Neural crest cell (in vitro differentiated cells): ENCODE results near the gene PITHD1. TPM values are rescaled to one million over a fixed set of nuclear protein-coding genes. Genes with fewer than 3 reads are reported as not detected.
"Not testable (repeated sequence)": the region's sequence is repeated elsewhere in the genome, so short reads cannot be mapped to it uniquely, and the experiment has no call there.

ENCODE experiments used
- DNase-seq: peaks from one replicate; pipeline ENCODE4 v3.0.0; 2021; ENCODE audit warnings: low read depth, mixed read lengths, low spot score
- H3K27ac Mint-ChIP-seq: one replicate; pipeline ENCODE4 v1.8.0; 2021; ENCODE audit warnings: mild to moderate bottlenecking, mixed read lengths; ENCODE audit not compliant: unreplicated experiment
- H3K27me3 Mint-ChIP-seq: 2 replicates; pipeline ENCODE4 v1.8.0; 2021; ENCODE audit warnings: low read depth, mild to moderate bottlenecking, mixed read lengths
- H3K36me3 Mint-ChIP-seq: 2 replicates; pipeline ENCODE4 v1.8.0; 2021; ENCODE audit warnings: low read depth, mild to moderate bottlenecking, mixed read lengths
- H3K4me1 Mint-ChIP-seq: 2 replicates; pipeline ENCODE4 v1.8.0; 2021; ENCODE audit warnings: mixed read lengths
- H3K4me3 Mint-ChIP-seq: one replicate; pipeline ENCODE4 v1.8.0; 2021; ENCODE audit warnings: mild to moderate bottlenecking, mixed read lengths
- H3K9me3 Mint-ChIP-seq: 2 replicates; pipeline ENCODE4 v1.8.0; 2021; ENCODE audit warnings: mixed read lengths
- total RNA-seq: library from RNA; stranded (reverse); gene quantifications from 2 replicates; pipeline ENCODE4 v1.2.1, GENCODE V29; 2021
- TF ChIP-seq, protein P1 (sequence below): fragments of 200-600 bp; sonication (generic); conservative IDR thresholded peaks from 2 replicates; pipeline ENCODE4 v1.5.0; 2021; ENCODE audit warnings: antibody characterized with exemption, mild to moderate bottlenecking

The PITHD1 gene
- total RNA-seq, 1 donor from 2014 or later = 57.5 TPM

DNA sequence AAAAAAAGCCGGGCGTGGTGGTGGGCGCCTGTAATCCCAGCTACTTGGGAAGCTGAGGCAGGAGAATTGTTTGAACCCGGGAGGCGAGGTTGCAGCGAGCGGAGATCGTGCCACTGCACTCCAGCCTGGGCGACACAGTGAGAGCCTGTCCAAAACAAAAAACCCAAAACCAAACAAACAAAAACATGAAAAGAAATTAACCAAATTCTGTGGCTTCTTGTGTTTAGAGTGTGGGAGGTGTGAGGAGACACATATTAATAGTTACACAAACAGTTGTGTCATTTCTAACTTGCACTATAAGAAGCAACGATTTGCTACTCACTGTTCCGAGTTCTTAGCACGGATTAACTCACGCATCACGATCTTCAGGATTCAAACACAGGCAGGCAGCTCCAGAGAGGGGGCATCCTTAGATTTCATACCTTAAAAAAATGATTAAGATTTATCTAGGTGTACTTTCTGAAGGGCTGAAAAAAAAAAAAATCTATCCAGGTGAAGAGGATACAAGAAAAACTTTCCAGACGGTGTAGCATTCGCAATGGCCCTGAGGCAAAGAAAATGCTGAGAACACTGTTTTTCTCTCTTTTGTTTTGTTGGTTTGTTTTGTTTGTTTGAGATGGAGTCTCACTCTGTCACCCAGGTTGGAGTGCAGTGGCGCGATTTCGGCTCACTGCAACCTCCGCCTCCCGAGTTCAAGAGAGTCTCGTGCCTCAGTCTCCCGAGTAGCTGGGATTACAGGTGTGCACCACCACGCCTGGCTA lies 47.7 kb downstream of the PITHD1 start:
- Mint-ChIP-seq H3K9me3 (no peaks in the 10 kb centered on the region), H3K36me3 (no peaks in the 10 kb centered on the region), H3K4me1 (peaks cover 24% of the 10 kb centered on the region), H3K27me3 (peaks cover 5% of the 10 kb centered on the region), H3K27ac (no peak overlapping the region), H3K4me3 (peak overlapping the region; percentile 98)
- TF ChIP-seq, protein P1, sequence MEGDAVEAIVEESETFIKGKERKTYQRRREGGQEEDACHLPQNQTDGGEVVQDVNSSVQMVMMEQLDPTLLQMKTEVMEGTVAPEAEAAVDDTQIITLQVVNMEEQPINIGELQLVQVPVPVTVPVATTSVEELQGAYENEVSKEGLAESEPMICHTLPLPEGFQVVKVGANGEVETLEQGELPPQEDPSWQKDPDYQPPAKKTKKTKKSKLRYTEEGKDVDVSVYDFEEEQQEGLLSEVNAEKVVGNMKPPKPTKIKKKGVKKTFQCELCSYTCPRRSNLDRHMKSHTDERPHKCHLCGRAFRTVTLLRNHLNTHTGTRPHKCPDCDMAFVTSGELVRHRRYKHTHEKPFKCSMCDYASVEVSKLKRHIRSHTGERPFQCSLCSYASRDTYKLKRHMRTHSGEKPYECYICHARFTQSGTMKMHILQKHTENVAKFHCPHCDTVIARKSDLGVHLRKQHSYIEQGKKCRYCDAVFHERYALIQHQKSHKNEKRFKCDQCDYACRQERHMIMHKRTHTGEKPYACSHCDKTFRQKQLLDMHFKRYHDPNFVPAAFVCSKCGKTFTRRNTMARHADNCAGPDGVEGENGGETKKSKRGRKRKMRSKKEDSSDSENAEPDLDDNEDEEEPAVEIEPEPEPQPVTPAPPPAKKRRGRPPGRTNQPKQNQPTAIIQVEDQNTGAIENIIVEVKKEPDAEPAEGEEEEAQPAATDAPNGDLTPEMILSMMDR = no peak
- no peak for DNase-seq

DNA sequence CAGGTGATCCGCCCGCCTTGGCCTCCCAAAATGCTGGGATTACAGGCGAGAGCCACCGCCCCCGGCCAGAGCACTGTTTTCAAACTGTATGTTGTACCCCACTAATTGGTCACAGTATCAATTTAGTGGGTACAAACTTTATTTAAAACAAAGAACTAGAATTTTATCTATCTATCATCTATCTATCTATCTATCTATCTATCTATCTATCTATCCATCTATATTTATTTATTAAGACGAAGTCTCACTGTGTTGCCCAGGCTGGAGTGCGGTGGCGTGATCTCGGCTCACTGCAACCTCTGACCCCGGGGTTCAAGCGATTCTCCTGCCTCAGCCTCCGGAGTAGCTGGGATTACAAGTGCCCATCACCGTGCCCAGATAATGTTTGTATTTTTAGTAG lies 48.4 kb downstream of the PITHD1 start:
- not testable (repeated sequence) for H3K9me3 Mint-ChIP-seq, H3K36me3 Mint-ChIP-seq, DNase-seq, H3K27me3 Mint-ChIP-seq, H3K27ac Mint-ChIP-seq
- H3K4me3 Mint-ChIP-seq = peak overlapping the region; percentile 59
- peaks cover 24% of the 10 kb centered on the region for H3K4me1 Mint-ChIP-seq

DNA sequence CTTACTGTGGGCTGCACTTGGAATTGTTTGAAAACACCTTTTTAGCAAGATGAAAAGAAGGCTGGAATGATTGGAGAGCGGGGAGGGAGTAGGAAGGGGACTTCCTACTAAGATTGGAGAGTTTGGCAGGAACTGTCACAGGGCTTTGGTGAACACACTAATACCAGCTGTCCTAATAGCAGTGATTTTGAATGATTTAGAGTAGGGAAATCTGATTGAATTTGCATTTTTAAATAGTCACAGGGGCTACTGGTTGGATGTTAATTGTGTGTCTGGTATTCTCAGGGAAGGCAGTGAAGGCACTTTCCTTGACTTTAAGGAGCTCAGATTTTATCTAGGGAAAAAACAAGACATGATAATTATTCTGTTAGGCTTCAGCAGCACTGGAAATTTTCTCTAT lies 49.5 kb downstream of the PITHD1 start:
- Mint-ChIP-seq H3K9me3 (no peaks in the 10 kb centered on the region), H3K4me1 (peaks cover 24% of the 10 kb centered on the region), H3K4me3 (peak overlapping the region; percentile 58), H3K27me3 (peaks cover 14% of the 10 kb centered on the region), H3K36me3 (no peaks in the 10 kb centered on the region), H3K27ac (no peak overlapping the region)
- no peak for DNase-seq
- TF ChIP-seq, protein P1 = no peak

DNA sequence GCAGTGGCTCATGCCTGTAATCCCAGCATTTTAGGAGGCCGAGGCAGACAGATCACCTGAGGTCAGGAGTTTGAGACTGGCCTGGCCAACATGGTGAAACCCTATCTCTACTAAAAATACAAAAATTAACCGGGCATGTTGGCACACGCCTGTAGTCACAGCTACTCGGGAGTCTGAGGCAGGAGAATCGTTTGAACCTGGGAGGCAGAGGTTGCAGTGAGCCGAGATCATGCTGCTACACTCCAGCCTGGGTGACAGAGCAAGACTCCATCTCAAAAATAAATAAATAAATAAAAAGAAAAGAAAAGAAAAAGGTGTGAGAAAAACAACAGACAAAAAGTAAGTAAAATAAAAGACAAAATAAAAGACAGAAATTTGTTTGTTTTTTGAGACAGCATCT lies 55.9 kb downstream of the PITHD1 start:
- not testable (repeated sequence) for H3K27ac Mint-ChIP-seq, DNase-seq, H3K4me3 Mint-ChIP-seq, H3K36me3 Mint-ChIP-seq, H3K9me3 Mint-ChIP-seq
- peaks cover 11% of the 10 kb centered on the region for H3K4me1 Mint-ChIP-seq
- peaks cover 38% of the 10 kb centered on the region for H3K27me3 Mint-ChIP-seq

GRCh38 chr1:23836037-23836436 lies 57.8 kb downstream of the PITHD1 start:
- no peaks in the 10 kb centered on the region for H3K9me3 Mint-ChIP-seq
- H3K27me3 Mint-ChIP-seq = peaks cover 38% of the 10 kb centered on the region
- no peak for DNase-seq
- TF ChIP-seq, protein P1 = no peak
- no peak overlapping the region for H3K27ac Mint-ChIP-seq
- H3K4me3 Mint-ChIP-seq = no peak overlapping the region
- peaks cover 11% of the 10 kb centered on the region for H3K4me1 Mint-ChIP-seq
- H3K36me3 Mint-ChIP-seq = no peaks in the 10 kb centered on the region

Other genes starting within 250 kb of the PITHD1 start
- 23.5 and 23.7 TPM in 2 replicates for gene E2F2, start 247.2 kb upstream of the PITHD1 start, total RNA-seq
- gene ID3, start 218.9 kb upstream of the PITHD1 start, total RNA-seq = 36.2 and 40.9 TPM in 2 replicates
- 1,184 and 1,252 TPM in 2 replicates for gene RPL11, start 86.6 kb upstream of the PITHD1 start, total RNA-seq
- gene ELOA, start 34.9 kb upstream of the PITHD1 start, total RNA-seq = 43.1 and 45.8 TPM in 2 replicates
- 88.9 and 89.6 TPM in 2 replicates for gene LYPLA2, start 12.7 kb downstream of the PITHD1 start, total RNA-seq
- 47.1 and 47.2 TPM in 2 replicates for gene GALE, start 22.3 kb downstream of the PITHD1 start, total RNA-seq
- 15.6 and 17.4 TPM in 2 replicates for gene HMGCL, start 47.0 kb downstream of the PITHD1 start, total RNA-seq
- gene FUCA1, start 89.9 kb downstream of the PITHD1 start, total RNA-seq = 6.7 and 7.6 TPM in 2 replicates
- not detected in 2 replicates for gene CNR2, start 134.9 kb downstream of the PITHD1 start, total RNA-seq
- gene PNRC2, start 181.4 kb downstream of the PITHD1 start, total RNA-seq = 178 and 189 TPM in 2 replicates
- gene SRSF10, start 201.9 kb downstream of the PITHD1 start, total RNA-seq = 219 and 228 TPM in 2 replicates